ENCODE results near the gene GRK5.

DNA sequence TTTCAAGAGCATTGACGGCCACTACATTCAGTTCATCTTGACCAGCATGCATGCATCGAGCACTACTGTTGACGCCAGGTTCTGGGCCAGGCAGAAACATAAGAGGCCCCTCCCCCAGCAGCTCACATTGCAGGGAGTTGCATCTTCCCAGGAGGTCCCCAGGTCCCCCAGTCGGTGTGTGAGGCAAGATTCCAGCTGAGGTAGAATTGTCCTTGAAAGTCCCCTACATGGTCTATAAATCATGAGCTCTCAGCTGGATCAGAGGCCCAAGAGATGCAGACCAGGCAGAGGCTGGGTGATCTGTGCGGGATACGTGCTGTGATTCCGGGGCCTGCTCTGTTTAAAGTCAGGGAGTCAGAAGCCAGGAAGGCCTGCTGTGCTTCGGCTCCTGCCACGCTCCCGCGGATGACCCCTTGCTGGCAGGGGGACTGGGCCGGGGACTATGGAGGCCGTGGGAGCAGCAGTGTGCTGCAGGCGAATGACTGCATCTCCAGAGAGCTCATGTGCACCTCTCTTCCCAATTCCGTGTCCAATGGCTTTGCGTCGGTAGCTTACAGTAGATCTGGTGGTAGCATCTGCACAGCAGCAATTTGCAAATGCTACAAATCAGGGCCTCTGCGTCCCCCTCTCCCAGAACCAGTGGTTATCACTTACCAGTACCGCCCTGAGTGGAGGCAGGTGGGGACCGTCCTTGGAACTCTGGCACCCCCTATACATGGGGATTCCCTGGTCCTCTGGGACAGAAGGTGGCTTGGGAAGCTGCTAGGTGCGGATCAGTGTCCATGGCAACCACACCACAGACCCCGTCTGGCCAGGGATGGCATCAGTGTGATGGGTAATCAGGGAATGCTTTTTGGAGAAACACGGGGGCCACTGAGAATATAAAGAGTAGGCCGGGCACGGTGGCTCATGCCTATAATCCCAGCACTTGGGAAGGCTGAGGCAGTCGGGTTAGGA lies 241.5 kb downstream of the GRK5 start:
- no peak for TF ChIP-seq POLR2A (IDR thresholded peaks at IDR 0.05; ENCODE audit: low read depth, low read length)
- no peak for TF ChIP-seq POLR2AphosphoS5 (IDR thresholded peaks at IDR 0.05; ENCODE audit: low read depth, low read length)

Data from GM12892 (cell line).